Type B pancreatic cell (in vitro differentiated cells): ENCODE data around the gene PRPH2. TPM values are rescaled to one million over a fixed set of nuclear protein-coding genes. Genes with fewer than 3 reads are reported as not detected.

Source experiments
- DNase-seq: peaks from one replicate; pipeline ENCODE4 v3.0.0; 2021; ENCODE audit warnings: mixed read lengths; ENCODE audit not compliant: unreplicated experiment; ENCODE audit errors: extremely low spot score
- H3K27ac Mint-ChIP-seq: 2 replicates; pipeline ENCODE4 v1.8.0; 2021; ENCODE audit warnings: mild to moderate bottlenecking, mixed read lengths
- H3K27me3 Mint-ChIP-seq: 2 replicates; pipeline ENCODE4 v1.8.0; 2021; ENCODE audit warnings: mixed read lengths
- H3K36me3 Mint-ChIP-seq: 2 replicates; pipeline ENCODE4 v1.8.0; 2021; ENCODE audit warnings: mixed read lengths
- H3K4me1 Mint-ChIP-seq: one replicate; pipeline ENCODE4 v1.8.0; 2021; ENCODE audit warnings: mixed read lengths; ENCODE audit not compliant: unreplicated experiment
- H3K4me3 Mint-ChIP-seq: 2 replicates; pipeline ENCODE4 v1.8.0; 2021; ENCODE audit warnings: mild to moderate bottlenecking, mixed read lengths
- H3K9me3 Mint-ChIP-seq: 2 replicates; pipeline ENCODE4 v1.8.0; 2021; ENCODE audit warnings: mixed read lengths
- long read RNA-seq: library from polyadenylated mRNA; unstranded; transcript quantifications from one replicate; pipeline ENCODE4 v2.0.0, GENCODE V29; 2020
- total RNA-seq: library from RNA; stranded (reverse); gene quantifications from 2 replicates; pipeline ENCODE4 v1.2.1, GENCODE V29; 2021; ENCODE audit warnings: low replicate concordance
- TF ChIP-seq, protein P1 (sequence below): fragments of 200-600 bp; sonication (generic); conservative IDR thresholded peaks from 2 replicates; pipeline ENCODE4 v1.5.0; 2021; ENCODE audit warnings: antibody characterized with exemption, mild to moderate bottlenecking

The PRPH2 gene, protein sequence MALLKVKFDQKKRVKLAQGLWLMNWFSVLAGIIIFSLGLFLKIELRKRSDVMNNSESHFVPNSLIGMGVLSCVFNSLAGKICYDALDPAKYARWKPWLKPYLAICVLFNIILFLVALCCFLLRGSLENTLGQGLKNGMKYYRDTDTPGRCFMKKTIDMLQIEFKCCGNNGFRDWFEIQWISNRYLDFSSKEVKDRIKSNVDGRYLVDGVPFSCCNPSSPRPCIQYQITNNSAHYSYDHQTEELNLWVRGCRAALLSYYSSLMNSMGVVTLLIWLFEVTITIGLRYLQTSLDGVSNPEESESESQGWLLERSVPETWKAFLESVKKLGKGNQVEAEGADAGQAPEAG
- not detected in 2 replicates for total RNA-seq
- long read RNA-seq, result 0 reads

DNA sequence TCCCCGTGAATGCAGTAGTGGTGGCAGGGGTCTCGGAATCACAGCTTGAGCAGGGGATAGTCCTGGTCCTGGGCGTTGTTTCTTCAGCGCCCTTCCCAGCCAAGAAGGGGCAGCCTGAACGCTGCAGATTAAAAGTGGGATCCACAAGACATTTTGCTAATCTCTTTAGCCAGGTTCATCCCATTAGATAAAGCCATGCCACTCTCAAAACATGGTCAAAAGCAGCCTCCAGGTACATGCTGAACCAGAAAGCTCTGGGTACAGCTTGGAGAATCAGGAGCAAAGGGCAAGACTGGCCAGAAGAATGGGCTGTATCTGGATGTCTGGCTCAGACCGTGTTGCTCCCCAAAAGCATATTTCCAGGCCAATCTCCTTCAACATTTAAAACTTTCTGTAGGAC lies at the start of gene PRPH2:
Gene PRPH2, minus strand, starts transcription at position 101 of the 400 bp plus-strand sequence. CDS start 263 bp downstream, outside the sequence.
- no peak for DNase-seq
- no peak within 1 kb of the TSS for H3K4me3 Mint-ChIP-seq
- H3K36me3 Mint-ChIP-seq, result no peaks in the 10 kb centered on the region
- TF ChIP-seq, protein P1, sequence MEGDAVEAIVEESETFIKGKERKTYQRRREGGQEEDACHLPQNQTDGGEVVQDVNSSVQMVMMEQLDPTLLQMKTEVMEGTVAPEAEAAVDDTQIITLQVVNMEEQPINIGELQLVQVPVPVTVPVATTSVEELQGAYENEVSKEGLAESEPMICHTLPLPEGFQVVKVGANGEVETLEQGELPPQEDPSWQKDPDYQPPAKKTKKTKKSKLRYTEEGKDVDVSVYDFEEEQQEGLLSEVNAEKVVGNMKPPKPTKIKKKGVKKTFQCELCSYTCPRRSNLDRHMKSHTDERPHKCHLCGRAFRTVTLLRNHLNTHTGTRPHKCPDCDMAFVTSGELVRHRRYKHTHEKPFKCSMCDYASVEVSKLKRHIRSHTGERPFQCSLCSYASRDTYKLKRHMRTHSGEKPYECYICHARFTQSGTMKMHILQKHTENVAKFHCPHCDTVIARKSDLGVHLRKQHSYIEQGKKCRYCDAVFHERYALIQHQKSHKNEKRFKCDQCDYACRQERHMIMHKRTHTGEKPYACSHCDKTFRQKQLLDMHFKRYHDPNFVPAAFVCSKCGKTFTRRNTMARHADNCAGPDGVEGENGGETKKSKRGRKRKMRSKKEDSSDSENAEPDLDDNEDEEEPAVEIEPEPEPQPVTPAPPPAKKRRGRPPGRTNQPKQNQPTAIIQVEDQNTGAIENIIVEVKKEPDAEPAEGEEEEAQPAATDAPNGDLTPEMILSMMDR, result no peak
- no peak within 1 kb of the TSS for H3K27ac Mint-ChIP-seq
- H3K27me3 Mint-ChIP-seq, result peaks cover 17% of the 10 kb centered on the region
- H3K9me3 Mint-ChIP-seq, result no peaks in the 10 kb centered on the region
- H3K4me1 Mint-ChIP-seq, result peaks cover 7% of the 10 kb centered on the region

DNA sequence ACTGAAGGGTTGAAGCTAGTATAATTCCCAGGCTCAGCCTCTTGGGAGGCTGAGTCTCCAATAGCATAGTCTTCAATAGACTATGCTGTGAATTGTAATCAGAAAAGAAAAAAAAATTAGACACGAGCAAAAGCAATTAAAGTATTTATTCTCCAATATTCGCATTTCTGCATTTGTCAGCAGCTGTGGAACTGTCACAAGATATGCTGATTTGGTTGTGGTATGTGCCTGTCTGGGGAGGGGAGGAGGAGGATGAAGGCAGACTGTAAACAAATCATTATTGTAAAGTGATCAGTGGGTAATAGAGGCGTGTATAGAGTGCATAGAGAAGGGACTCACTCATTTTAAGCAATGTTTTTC lies 49.3 kb upstream of the PRPH2 start:
- H3K4me3 Mint-ChIP-seq, result no peak overlapping the region
- DNase-seq, result no peak
- no peaks in the 10 kb centered on the region for H3K9me3 Mint-ChIP-seq
- H3K36me3 Mint-ChIP-seq, result no peaks in the 10 kb centered on the region
- H3K4me1 Mint-ChIP-seq, result peaks cover 15% of the 10 kb centered on the region
- TF ChIP-seq, protein P1, result no peak
- no peaks in the 10 kb centered on the region for H3K27me3 Mint-ChIP-seq
- H3K27ac Mint-ChIP-seq, result no peak overlapping the region

DNA sequence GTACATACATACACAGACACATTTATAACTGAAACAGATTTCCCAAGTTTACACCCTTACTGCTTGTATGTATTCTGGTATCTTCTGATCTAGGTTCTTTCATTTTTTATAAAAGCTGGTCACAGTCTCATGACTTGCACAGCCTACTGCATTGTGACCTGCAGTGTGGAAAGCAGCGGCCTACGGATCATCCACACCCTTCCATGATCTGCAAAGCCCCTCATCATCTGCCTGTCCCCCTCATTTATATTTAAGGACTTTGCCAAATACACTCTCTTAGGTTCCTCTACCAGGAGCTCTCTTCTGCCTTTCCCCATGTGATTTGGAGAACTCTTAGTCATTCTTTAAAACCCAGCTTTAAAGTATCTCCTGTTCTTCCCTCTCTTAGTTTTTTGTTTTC lies 47.4 kb upstream of the PRPH2 start:
- no peaks in the 10 kb centered on the region for H3K27me3 Mint-ChIP-seq
- TF ChIP-seq, protein P1, result no peak

DNA sequence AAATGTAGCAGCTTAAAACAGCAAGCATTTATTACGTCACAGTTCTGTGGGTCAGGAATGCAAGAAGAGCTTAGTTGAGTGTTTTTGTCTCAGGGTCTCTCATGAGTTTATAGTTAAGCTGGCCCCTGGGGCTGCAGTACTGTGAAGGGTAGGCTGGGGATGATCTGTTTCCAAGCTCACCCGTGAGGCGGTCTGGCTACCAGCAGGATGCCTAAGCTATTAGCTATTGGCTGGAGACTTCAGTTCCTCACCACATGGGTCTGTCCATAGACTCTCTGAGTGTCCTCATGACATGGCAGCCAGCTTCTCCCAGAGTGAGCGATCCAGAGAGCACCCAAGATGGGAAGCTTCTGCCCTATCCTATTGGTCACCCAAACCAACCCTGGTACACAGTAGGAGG lies 46.7 kb upstream of the PRPH2 start:
- Mint-ChIP-seq H3K36me3 (no peaks in the 10 kb centered on the region), H3K4me3 (no peak overlapping the region), H3K27me3 (no peaks in the 10 kb centered on the region), H3K4me1 (peaks cover 25% of the 10 kb centered on the region), H3K9me3 (no peaks in the 10 kb centered on the region), H3K27ac (no peak overlapping the region)
- TF ChIP-seq, protein P1, result no peak
- no peak for DNase-seq

More for the DNA sequence above, 47.4 kb upstream of the PRPH2 start:
- peaks cover 28% of the 10 kb centered on the region for H3K4me1 Mint-ChIP-seq
- H3K4me3 Mint-ChIP-seq, result no peak overlapping the region
- no peaks in the 10 kb centered on the region for H3K9me3 Mint-ChIP-seq
- H3K27ac Mint-ChIP-seq, result no peak overlapping the region
- no peaks in the 10 kb centered on the region for H3K36me3 Mint-ChIP-seq
- no peak for DNase-seq

DNA sequence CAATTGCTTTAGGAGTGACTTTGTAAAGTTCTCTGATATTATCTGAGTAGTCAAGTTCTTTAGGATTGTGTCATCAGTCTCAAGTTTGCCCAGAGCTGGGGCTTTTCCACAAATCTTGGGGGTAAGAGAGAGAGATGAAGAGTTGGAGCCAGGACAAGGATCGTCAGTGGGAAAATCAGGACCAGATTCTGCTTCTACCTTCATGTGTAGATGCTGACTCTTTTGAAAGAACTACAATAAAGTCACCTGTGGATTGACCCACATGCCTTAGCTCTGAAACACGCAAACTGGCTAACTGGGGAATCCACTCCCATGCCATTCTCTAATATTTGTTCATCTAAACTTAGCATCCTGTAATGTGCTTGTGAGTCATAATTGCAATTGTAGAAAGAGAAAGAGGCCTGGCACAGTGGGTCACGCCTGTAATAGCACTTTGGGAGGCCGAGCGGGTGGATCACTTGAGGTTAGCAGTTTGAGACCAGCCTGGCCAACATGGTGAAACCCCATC lies 43.8 kb upstream of the PRPH2 start:
- no peaks in the 10 kb centered on the region for H3K36me3 Mint-ChIP-seq
- TF ChIP-seq, protein P1, result no peak
- H3K9me3 Mint-ChIP-seq, result no peaks in the 10 kb centered on the region
- no peaks in the 10 kb centered on the region for H3K27me3 Mint-ChIP-seq
- no peak overlapping the region for H3K27ac Mint-ChIP-seq
- no peak for DNase-seq
- H3K4me3 Mint-ChIP-seq, result no peak overlapping the region
- H3K4me1 Mint-ChIP-seq, result peaks cover 19% of the 10 kb centered on the region
